ENCODE measurements around the gene LYZ.

LYZ gene

GRCh38 chr12:69385038-69385437 lies 36.9 kb downstream of the LYZ start:
- WGBS, 2 experiments: 89 to 90% methylated on average over 3 of the region's 3 CpGs
- Histone ChIP-seq H3K36me3 (ENCODE audit: control insufficient read depth, insufficient read depth, low read length) (peaks cover 4% of the 10 kb centered on the region), H3K27ac (ENCODE audit: insufficient read depth, low read depth, low read length, poor library complexity, severe bottlenecking) (no peak overlapping the region), H3K4me1 (ENCODE audit: control insufficient read depth, insufficient read depth, low read length) (no peaks in the 10 kb centered on the region), H3K9me3 (ENCODE audit: control insufficient read depth, low read length) (no peaks in the 10 kb centered on the region), H3K4me3 (ENCODE audit: insufficient read depth, low read depth, low read length) (no peak overlapping the region), H3K27me3 (ENCODE audit: control insufficient read depth, insufficient read depth, low read length, poor library complexity, severe bottlenecking) (no peaks in the 10 kb centered on the region)

- no peak overlapping the region for H3K4me3 ChIP-seq (ENCODE audit: insufficient read depth, low read depth, low read length)
- H3K27me3 ChIP-seq (ENCODE audit: control insufficient read depth, insufficient read depth, low read length, poor library complexity, severe bottlenecking): no peaks in the 10 kb centered on the region
- H3K9me3 ChIP-seq (ENCODE audit: control insufficient read depth, low read length): no peaks in the 10 kb centered on the region
- 88 to 98% methylated on average over 1 to 2 of the region's 2 CpGs for WGBS, 2 experiments
- no peaks in the 10 kb centered on the region for H3K4me1 ChIP-seq (ENCODE audit: control insufficient read depth, insufficient read depth, low read length)
- peaks cover 4% of the 10 kb centered on the region for H3K36me3 ChIP-seq (ENCODE audit: control insufficient read depth, insufficient read depth, low read length)
- no peak overlapping the region for H3K27ac ChIP-seq (ENCODE audit: insufficient read depth, low read depth, low read length, poor library complexity, severe bottlenecking)
Observed at GRCh38 chr12:69386921-69387320, 38.7 kb downstream of the LYZ start.

GRCh38 chr12:69388371-69388770 lies 40.2 kb downstream of the LYZ start:
- WGBS, 2 experiments: 89 to 100% methylated on average over 1 of the region's 1 CpG
- H3K4me1 ChIP-seq (ENCODE audit: control insufficient read depth, insufficient read depth, low read length): no peaks in the 10 kb centered on the region
- H3K9me3 ChIP-seq (ENCODE audit: control insufficient read depth, low read length): no peaks in the 10 kb centered on the region
- no peak overlapping the region for H3K27ac ChIP-seq (ENCODE audit: insufficient read depth, low read depth, low read length, poor library complexity, severe bottlenecking)
- H3K27me3 ChIP-seq (ENCODE audit: control insufficient read depth, insufficient read depth, low read length, poor library complexity, severe bottlenecking): no peaks in the 10 kb centered on the region
- H3K36me3 ChIP-seq (ENCODE audit: control insufficient read depth, insufficient read depth, low read length): no peaks in the 10 kb centered on the region
- no peak overlapping the region for H3K4me3 ChIP-seq (ENCODE audit: insufficient read depth, low read depth, low read length)

GRCh38 chr12:69389831-69390230 lies 41.6 kb downstream of the LYZ start:
- Histone ChIP-seq H3K4me1 (ENCODE audit: control insufficient read depth, insufficient read depth, low read length) (no peaks in the 10 kb centered on the region), H3K27ac (ENCODE audit: insufficient read depth, low read depth, low read length, poor library complexity, severe bottlenecking) (no peak overlapping the region), H3K27me3 (ENCODE audit: control insufficient read depth, insufficient read depth, low read length, poor library complexity, severe bottlenecking) (no peaks in the 10 kb centered on the region), H3K9me3 (ENCODE audit: control insufficient read depth, low read length) (no peaks in the 10 kb centered on the region), H3K36me3 (ENCODE audit: control insufficient read depth, insufficient read depth, low read length) (no peaks in the 10 kb centered on the region), H3K4me3 (ENCODE audit: insufficient read depth, low read depth, low read length) (no peak overlapping the region)
- no CpG with 5 or more reads among the region's 1 CpG for WGBS, 2 experiments

- H3K27me3 ChIP-seq (ENCODE audit: control insufficient read depth, insufficient read depth, low read length, poor library complexity, severe bottlenecking): no peaks in the 10 kb centered on the region
- no peaks in the 10 kb centered on the region for H3K9me3 ChIP-seq (ENCODE audit: control insufficient read depth, low read length)
- H3K36me3 ChIP-seq (ENCODE audit: control insufficient read depth, insufficient read depth, low read length): peaks cover 6% of the 10 kb centered on the region
- 100% methylated on average over 1 of the region's 1 CpG; no CpG with 5 or more reads in 1 of the 2 experiments for WGBS, 2 experiments
- H3K4me3 ChIP-seq (ENCODE audit: insufficient read depth, low read depth, low read length): no peak overlapping the region
- H3K27ac ChIP-seq (ENCODE audit: insufficient read depth, low read depth, low read length, poor library complexity, severe bottlenecking): no peak overlapping the region
- no peaks in the 10 kb centered on the region for H3K4me1 ChIP-seq (ENCODE audit: control insufficient read depth, insufficient read depth, low read length)
Observed at GRCh38 chr12:69392179-69392928, 44.2 kb downstream of the LYZ start.

- no peak overlapping the region for H3K4me3 ChIP-seq (ENCODE audit: insufficient read depth, low read depth, low read length)
- H3K36me3 ChIP-seq (ENCODE audit: control insufficient read depth, insufficient read depth, low read length): peaks cover 6% of the 10 kb centered on the region
- H3K27ac ChIP-seq (ENCODE audit: insufficient read depth, low read depth, low read length, poor library complexity, severe bottlenecking): no peak overlapping the region
- no peaks in the 10 kb centered on the region for H3K9me3 ChIP-seq (ENCODE audit: control insufficient read depth, low read length)
- no peaks in the 10 kb centered on the region for H3K4me1 ChIP-seq (ENCODE audit: control insufficient read depth, insufficient read depth, low read length)
- WGBS, 2 experiments: 93 to 100% methylated on average over 1 of the region's 1 CpG
- H3K27me3 ChIP-seq (ENCODE audit: control insufficient read depth, insufficient read depth, low read length, poor library complexity, severe bottlenecking): no peaks in the 10 kb centered on the region
Observed at GRCh38 chr12:69396041-69396440, 47.9 kb downstream of the LYZ start.

GRCh38 chr12:69396963-69397362 lies 48.8 kb downstream of the LYZ start:
- Histone ChIP-seq H3K27ac (ENCODE audit: insufficient read depth, low read depth, low read length, poor library complexity, severe bottlenecking) (no peak overlapping the region), H3K27me3 (ENCODE audit: control insufficient read depth, insufficient read depth, low read length, poor library complexity, severe bottlenecking) (no peaks in the 10 kb centered on the region), H3K36me3 (ENCODE audit: control insufficient read depth, insufficient read depth, low read length) (peaks cover 6% of the 10 kb centered on the region), H3K9me3 (ENCODE audit: control insufficient read depth, low read length) (no peaks in the 10 kb centered on the region), H3K4me3 (ENCODE audit: insufficient read depth, low read depth, low read length) (no peak overlapping the region), H3K4me1 (ENCODE audit: control insufficient read depth, insufficient read depth, low read length) (no peaks in the 10 kb centered on the region)
- 94 to 100% methylated on average over 1 to 3 of the region's 3 CpGs for WGBS, 2 experiments

- no peak overlapping the region for H3K4me3 ChIP-seq (ENCODE audit: insufficient read depth, low read depth, low read length)
- H3K4me1 ChIP-seq (ENCODE audit: control insufficient read depth, insufficient read depth, low read length): no peaks in the 10 kb centered on the region
- H3K36me3 ChIP-seq (ENCODE audit: control insufficient read depth, insufficient read depth, low read length): peaks cover 6% of the 10 kb centered on the region
- no peak overlapping the region for H3K27ac ChIP-seq (ENCODE audit: insufficient read depth, low read depth, low read length, poor library complexity, severe bottlenecking)
- no peaks in the 10 kb centered on the region for H3K27me3 ChIP-seq (ENCODE audit: control insufficient read depth, insufficient read depth, low read length, poor library complexity, severe bottlenecking)
- H3K9me3 ChIP-seq (ENCODE audit: control insufficient read depth, low read length): no peaks in the 10 kb centered on the region
- 86 to 96% methylated on average over 2 of the region's 3 CpGs for WGBS, 2 experiments
Observed at GRCh38 chr12:69397978-69398377, 49.8 kb downstream of the LYZ start.

GRCh38 chr12:69401940-69402339 lies 53.8 kb downstream of the LYZ start:
- H3K4me3 ChIP-seq (ENCODE audit: insufficient read depth, low read depth, low read length): no peak overlapping the region
- 89 to 91% methylated on average over 3 to 4 of the region's 4 CpGs for WGBS, 2 experiments
- peaks cover 4% of the 10 kb centered on the region for H3K36me3 ChIP-seq (ENCODE audit: control insufficient read depth, insufficient read depth, low read length)
- no peak overlapping the region for H3K27ac ChIP-seq (ENCODE audit: insufficient read depth, low read depth, low read length, poor library complexity, severe bottlenecking)
- H3K4me1 ChIP-seq (ENCODE audit: control insufficient read depth, insufficient read depth, low read length): no peaks in the 10 kb centered on the region
- H3K27me3 ChIP-seq (ENCODE audit: control insufficient read depth, insufficient read depth, low read length, poor library complexity, severe bottlenecking): no peaks in the 10 kb centered on the region
- no peaks in the 10 kb centered on the region for H3K9me3 ChIP-seq (ENCODE audit: control insufficient read depth, low read length)

Data from ectodermal cell (in vitro differentiated cells).